T-helper 1 cell (primary cell): ENCODE results near the gene RAD23A.
A peak's percentile ranks its signal among the peaks of the same experiment; 100 is the strongest.
"Not testable (repeated sequence)": the region's sequence is repeated elsewhere in the genome, so short reads cannot be mapped to it uniquely, and the experiment has no call there.

Experiments
- DNase-seq, 5 donors: peaks; one replicate each; pipeline ENCODE4 v3.0.0-alpha.2; 2012 to 2020
- total RNA-seq, 4 donors: gene quantifications; one replicate each; lab custom pipeline; 2026; lab: John Stamatoyannopoulos, UW

RAD23A gene
- 56.0 to 68.2 (median 62.3) reads per million in 4 donors for total RNA-seq

- DNase-seq: peak; percentile 96 to 99 (median 97)
Observed at GRCh38 chr19:12945479-12946091, at the start of gene RAD23A. Gene RAD23A (plus strand): TSS chr19:12945862. CDS start chr19:12945949, 87 bp downstream.

GRCh38 chr19:12896460-12896859 lies 49.2 kb upstream of the RAD23A start:
- no peak for DNase-seq

- peak in 1 of 5 donors; percentile 17 for DNase-seq
Observed at GRCh38 chr19:12899891-12900518, 45.7 kb upstream of the RAD23A start.

- no peak for DNase-seq
Observed at GRCh38 chr19:12907166-12907565, 38.5 kb upstream of the RAD23A start.

- DNase-seq: no peak
Observed at GRCh38 chr19:12912571-12912970, 33.1 kb upstream of the RAD23A start.

GRCh38 chr19:12913011-12913561 lies 32.6 kb upstream of the RAD23A start:
- DNase-seq: no peak

- peak in 3 of 5 donors; percentile 35 to 75 (median 41) for DNase-seq
Observed at GRCh38 chr19:12913851-12914690, 31.6 kb upstream of the RAD23A start.

GRCh38 chr19:12915860-12916259 lies 29.8 kb upstream of the RAD23A start:
- not testable (repeated sequence) for DNase-seq

- no peak for DNase-seq
Observed at GRCh38 chr19:12918253-12918652, 27.4 kb upstream of the RAD23A start.

GRCh38 chr19:12921047-12921446 lies 24.6 kb upstream of the RAD23A start:
- DNase-seq: no peak

GRCh38 chr19:12922959-12923358 lies 22.7 kb upstream of the RAD23A start:
- DNase-seq: no peak

- DNase-seq: no peak
Observed at GRCh38 chr19:12924621-12925310, 20.9 kb upstream of the RAD23A start.

GRCh38 chr19:12930002-12930645 lies 15.5 kb upstream of the RAD23A start:
- DNase-seq: no peak

GRCh38 chr19:12932392-12933286 lies 13.0 kb upstream of the RAD23A start:
- DNase-seq: no peak

- peak; percentile 78 to 90 (median 84) for DNase-seq
Observed at GRCh38 chr19:12933287-12934072, 12.2 kb upstream of the RAD23A start, which contains the start of gene FARSA. Gene FARSA (minus strand): TSS chr19:12933711. CDS start chr19:12933696, 15 bp downstream.

- DNase-seq: no peak
Observed at GRCh38 chr19:12935071-12935470, 10.6 kb upstream of the RAD23A start.

GRCh38 chr19:12936582-12936981 lies 9.1 kb upstream of the RAD23A start:
- DNase-seq: no peak

- no peak for DNase-seq
Observed at GRCh38 chr19:12937093-12937926, 8.4 kb upstream of the RAD23A start.
